HL-60/S4 (cell line): ENCODE measurements around the gene ELANE.

Source experiments
- in situ Hi-C: fragments of 300-500 bp; cut with MboI; formaldehyde crosslinking; loops from 2 replicates; pipeline ENCODE4 v1.14.3; 2022; ENCODE audit warnings: low sequenced_read_pairs

Gene ELANE

GRCh38 chr19:858868-859843, 7.1 kb downstream of the ELANE start, which contains the start of gene CFD:
TSS of gene CFD (plus strand) at chr19:859664. CDS start at chr19:859690, 26 bp downstream.
- in situ Hi-C loops, result no loop called here

- in situ Hi-C loops, result no loop called here
Measured at GRCh38 chr19:861141-861755, 9.1 kb downstream of the ELANE start.

- in situ Hi-C loops, result no loop called here
Measured at GRCh38 chr19:861756-862580, 9.9 kb downstream of the ELANE start.

GRCh38 chr19:862581-863314, 10.6 kb downstream of the ELANE start:
- in situ Hi-C loops, result no loop called here

- in situ Hi-C loops, result no loop called here
Measured at GRCh38 chr19:863315-863620, 11.2 kb downstream of the ELANE start.

- in situ Hi-C loops, result no loop called here
Measured at GRCh38 chr19:866769-867300, 14.7 kb downstream of the ELANE start.

- in situ Hi-C loops, result no loop called here
Measured at GRCh38 chr19:867301-867793, 15.2 kb downstream of the ELANE start.

GRCh38 chr19:867855-868457, 15.9 kb downstream of the ELANE start:
- in situ Hi-C loops, result no loop called here

GRCh38 chr19:868458-869244, 16.5 kb downstream of the ELANE start:
- in situ Hi-C loops, result no loop called here

GRCh38 chr19:869245-870177, 17.4 kb downstream of the ELANE start:
- in situ Hi-C loops, result no loop called here

GRCh38 chr19:870314-870713, 18.2 kb downstream of the ELANE start:
- in situ Hi-C loops, result no loop called here

GRCh38 chr19:870963-871401, 18.9 kb downstream of the ELANE start:
- in situ Hi-C loops, result no loop called here

- in situ Hi-C loops, result no loop called here
Measured at GRCh38 chr19:871446-872265, 19.6 kb downstream of the ELANE start.

GRCh38 chr19:872266-872951, 20.3 kb downstream of the ELANE start:
- in situ Hi-C loops, result no loop called here

- in situ Hi-C loops, result no loop called here
Measured at GRCh38 chr19:873084-873483, 21.0 kb downstream of the ELANE start.

GRCh38 chr19:873561-874041, 21.5 kb downstream of the ELANE start:
- in situ Hi-C loops, result no loop called here
